NCI-H524 treated with DMSO at 0.1 percent for 48 hours (cell line): ENCODE measurements around the gene SAC3D1.
A peak's percentile ranks its signal among the peaks of the same experiment; 100 is the strongest.

ENCODE experiments used
- DNase-seq: peaks from one replicate; lab custom pipeline; 2025; lab: John Stamatoyannopoulos, UW

Gene SAC3D1

GRCh38 chr11:65059959-65060824 is 19.2 kb downstream of the SAC3D1 start:
- no peak for DNase-seq

GRCh38 chr11:65060913-65061408 is 20.0 kb downstream of the SAC3D1 start:
- DNase-seq = no peak

DNA sequence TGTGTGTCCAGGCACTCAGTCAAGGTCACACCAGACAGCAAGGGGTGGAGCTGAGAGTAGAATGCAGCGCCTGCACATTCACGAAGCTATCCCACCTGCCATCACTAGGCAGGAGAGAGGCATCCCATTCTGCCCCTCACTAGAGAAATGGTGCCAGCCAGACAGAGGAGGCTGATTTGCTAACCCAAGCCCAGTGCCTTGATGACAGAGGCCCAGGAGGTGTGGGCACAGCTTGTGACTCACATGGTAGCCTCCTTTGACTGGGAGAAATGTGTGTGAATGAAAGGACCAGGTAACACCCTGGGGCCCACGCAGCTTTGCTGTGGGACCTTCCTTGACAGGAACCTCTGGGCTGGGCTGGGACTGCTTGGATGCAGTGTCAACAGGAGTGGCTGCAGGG is 22.5 kb downstream of the SAC3D1 start:
- no peak for DNase-seq

- DNase-seq = no peak
Measured at GRCh38 chr11:65064847-65065240, 23.8 kb downstream of the SAC3D1 start.

- no peak for DNase-seq
Measured at GRCh38 chr11:65065851-65066250, 24.8 kb downstream of the SAC3D1 start.

GRCh38 chr11:65066315-65066714 is 25.3 kb downstream of the SAC3D1 start:
- no peak for DNase-seq

DNA sequence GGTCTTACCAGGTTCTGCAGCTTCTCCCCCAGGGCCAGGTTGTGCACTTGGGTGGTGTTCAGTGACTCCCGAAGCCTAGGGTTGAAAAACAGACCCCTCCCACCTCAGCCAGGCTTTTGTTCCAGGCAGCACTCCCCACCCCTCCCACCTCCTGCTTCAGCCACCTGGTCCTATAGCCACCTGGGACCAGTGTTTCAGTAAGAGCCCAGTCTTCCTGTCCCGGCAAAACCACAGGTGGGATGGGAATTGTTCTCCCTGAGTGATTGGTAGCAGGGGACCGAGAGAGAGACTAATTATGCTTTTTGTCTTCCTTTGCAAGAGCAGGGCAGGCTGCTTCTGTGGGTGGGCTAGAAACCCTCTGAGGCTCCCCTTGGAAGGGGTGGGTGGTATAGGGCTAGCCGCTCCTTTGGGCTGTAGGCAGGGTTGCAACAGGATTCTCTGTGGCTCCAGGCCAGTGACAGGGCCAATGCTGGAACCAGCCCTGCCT is 25.8 kb downstream of the SAC3D1 start:
- DNase-seq = no peak

- no peak for DNase-seq
Measured at GRCh38 chr11:65067446-65067845, 26.4 kb downstream of the SAC3D1 start.

DNA sequence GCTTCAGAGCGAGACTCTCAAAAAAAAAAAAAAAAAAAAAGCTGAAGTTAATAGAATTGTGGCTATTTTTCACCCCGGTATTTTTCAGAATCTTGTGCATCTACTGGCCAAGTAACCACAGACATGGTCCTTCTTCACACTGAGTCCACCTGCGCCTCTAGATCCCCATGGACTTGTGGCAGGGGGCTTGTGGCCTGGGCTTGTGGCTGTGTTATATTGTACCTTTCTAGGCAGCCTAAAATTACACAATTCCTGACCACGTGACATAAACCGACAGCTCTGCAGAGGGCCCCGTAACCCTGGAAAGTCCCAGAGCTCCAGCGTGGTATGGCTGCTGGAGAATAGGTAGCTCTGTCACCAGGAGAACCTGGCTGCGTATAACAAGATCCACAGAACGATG is 28.2 kb downstream of the SAC3D1 start:
- no peak for DNase-seq

GRCh38 chr11:65071907-65072630 is 31.1 kb downstream of the SAC3D1 start:
- DNase-seq = no peak

DNA sequence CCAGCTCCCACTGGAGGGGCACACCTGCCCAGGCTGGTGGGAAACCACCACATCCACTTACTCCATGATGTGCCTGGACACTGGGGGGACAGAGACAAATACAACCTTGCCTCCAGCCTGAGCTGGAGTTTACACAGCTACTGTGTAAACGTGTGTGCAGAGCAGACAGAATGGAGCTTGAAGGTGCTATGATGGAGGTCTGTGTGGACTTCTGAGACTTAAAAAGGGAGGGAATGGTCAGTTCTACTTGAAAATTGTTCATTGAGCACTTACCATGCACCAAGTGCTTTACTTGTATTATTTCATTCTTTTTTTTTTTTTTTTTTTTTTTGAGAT is 31.6 kb downstream of the SAC3D1 start:
- no peak for DNase-seq

GRCh38 chr11:65077451-65077850 is 36.4 kb downstream of the SAC3D1 start:
- DNase-seq = peak; percentile 16

- DNase-seq = no peak
Measured at GRCh38 chr11:65078151-65078550, 37.1 kb downstream of the SAC3D1 start.

DNA sequence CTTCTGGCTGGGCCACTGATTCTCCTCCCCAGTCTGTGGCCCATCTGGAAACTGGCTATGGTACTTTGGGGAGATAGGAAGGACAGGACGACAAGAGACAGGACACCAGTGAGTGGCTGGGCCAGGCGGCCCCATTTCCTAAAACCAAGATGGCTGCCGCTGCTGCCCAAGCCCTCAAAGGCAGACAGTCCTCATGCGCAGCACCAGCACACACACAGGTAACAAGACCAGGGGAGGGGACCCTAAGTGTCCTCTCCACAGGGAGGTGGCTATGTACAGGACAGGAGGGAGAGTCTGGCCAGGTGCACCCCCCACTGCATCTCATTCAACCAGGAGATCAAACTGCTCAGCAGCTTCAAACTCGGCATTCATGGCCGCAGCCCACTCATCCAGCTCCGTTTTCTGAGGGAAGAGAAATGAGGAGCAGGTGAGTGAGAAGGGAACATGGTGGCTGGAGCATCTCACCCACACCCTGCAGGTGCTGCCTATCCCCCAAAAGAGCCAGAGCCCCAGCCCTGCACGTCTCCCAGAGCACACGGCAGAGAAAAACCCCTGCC is 37.9 kb downstream of the SAC3D1 start:
- no peak for DNase-seq

DNA sequence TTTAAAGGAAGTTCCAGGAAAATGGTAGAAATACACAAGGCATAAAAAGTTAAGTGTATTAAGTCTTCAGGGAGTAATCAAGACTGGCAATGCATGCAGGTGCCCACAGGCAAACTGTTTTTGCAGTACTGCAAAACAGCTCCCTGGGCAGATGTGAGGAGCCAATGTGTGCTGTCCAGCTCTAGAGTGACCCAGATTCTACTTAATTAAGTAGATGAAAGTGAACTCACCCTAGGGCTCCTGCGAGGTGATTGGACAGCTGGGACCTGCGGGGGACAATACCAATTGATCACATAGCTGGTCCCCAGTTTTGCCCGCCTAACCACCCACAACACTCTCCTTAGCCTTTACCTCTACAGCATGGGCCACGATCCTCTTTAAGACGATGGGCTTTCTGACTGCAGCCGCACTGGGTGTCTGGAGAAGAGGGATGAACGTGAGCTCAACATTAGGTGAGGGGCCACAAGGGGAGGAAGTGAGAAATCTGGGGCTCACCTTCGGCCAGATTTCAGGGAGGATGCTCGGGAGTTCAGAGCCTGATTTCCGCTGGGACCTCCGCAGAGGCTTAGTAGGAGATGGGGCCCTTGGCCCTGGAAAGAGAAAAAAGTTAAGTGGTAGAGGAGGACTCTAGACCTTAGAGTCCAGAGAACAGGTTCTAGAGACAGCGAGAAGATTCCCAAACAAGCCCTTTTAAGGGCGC is 42.3 kb downstream of the SAC3D1 start:
- DNase-seq = no peak

DNA sequence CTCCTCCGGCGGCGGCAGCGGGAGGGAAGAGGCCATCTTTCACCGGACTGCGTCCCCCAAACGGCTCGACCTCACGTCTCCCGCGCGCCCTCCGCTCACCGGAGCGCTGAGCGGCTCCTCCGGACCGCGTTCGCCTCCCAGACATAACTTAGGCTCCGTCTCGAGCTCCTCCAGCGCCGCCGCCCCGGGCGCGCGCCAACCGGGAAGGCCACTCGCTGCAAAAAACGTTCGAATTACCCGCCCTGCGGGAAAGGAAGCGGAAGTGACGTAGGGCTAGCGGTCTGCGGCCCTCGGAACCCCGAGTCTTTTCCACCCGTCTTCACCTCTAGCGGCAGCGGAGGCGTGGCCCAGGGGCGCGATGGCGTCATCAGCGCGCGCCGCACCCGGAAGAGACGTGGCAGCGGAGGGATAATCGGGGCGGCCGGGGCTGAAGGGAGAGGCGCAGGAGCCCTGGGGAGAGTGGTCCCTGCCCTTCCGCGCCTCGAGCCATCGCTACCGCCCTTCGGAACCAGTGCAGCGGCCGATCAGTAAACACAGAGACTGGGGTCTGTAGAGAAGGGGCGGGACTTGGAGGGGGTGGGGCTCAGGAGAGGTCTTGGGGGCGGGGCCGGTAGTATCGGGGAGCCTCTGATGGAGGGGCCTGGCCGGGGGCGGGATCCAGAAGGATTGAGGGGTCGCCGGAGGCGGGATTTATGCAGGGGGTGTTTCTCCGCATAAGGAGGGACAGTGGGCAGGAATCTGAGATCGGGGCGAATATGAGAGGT is 43.0 kb downstream of the SAC3D1 start, which contains the start of the genes CDCA5 and ZFPL1:
TSS of gene CDCA5 (minus strand) at position 207 of the 764 bp plus-strand sequence. CDS start at position 145, 62 bp downstream.
TSS of gene ZFPL1 (plus strand) at position 389 of the 764 bp plus-strand sequence. CDS start 477 bp downstream, outside the sequence.
- peak; percentile 63 for DNase-seq

DNA sequence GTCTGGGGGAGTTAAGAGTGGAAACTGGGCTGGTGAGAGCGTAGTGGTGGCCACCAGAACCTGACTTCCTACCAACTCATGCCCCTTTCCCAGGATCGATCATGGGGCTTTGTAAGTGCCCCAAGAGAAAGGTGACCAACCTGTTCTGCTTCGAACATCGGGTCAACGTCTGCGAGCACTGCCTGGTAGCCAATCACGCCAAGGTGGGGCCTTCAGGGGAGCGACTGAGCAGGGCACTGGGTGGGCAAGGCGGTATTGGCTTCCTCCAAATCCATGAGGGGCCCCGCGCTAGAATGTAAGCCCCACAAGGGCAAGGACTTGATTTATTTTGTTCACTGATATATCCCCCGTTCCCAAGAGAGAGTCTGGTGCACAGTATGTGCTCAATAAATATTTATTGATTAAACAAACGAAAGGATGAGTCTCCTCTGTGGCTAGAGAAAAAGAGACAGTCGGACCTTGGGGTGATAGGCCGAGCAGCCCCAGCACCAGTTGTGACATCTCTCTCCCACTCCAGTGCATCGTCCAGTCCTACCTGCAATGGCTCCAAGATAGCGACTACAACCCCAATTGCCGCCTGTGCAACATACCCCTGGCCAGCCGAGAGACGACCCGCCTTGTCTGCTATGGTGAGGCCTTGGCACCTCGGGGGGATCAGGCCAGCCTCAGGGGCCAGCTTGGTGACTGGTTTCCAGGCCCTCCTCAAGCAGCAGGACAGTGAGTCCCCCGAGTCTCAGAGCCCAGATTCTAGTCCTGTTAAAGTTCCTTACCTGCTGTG is 43.8 kb downstream of the SAC3D1 start:
- no peak for DNase-seq

DNA sequence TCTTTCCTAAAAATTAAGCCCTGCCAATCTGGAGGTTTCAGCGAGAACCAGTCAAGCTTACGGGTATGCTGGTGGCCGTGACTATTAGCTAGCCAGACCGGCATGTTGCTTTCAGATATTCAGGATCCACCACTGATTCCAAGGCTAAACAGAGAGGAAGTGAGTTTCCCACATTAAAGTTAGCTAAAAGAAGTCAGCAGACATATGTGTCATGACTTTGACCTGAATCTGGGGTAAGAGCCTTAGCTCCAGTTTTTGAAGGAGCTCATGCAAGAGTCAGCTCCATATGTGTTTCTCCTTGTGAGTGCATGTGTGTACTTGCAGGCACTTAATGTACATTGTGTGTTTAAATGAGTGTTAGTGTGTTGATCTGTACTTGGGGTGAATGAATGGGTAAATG is 44.4 kb downstream of the SAC3D1 start:
- no peak for DNase-seq

- DNase-seq = no peak
Measured at GRCh38 chr11:65086809-65087208, 45.8 kb downstream of the SAC3D1 start.

GRCh38 chr11:65087216-65087615 is 46.2 kb downstream of the SAC3D1 start:
- no peak for DNase-seq
